HEK293 (cell line): ENCODE data around the gene CLDN34.

ENCODE experiments used
- CTCF ChIP-seq: fragments of 450-650 bp; formaldehyde crosslinking; IDR thresholded peaks from 2 replicates; pipeline ENCODE4 v1.5.1; 2016; ENCODE audit warnings: missing biosample characterization, missing genetic modification characterization
- INSM2 ChIP-seq: fragments of 450-650 bp; formaldehyde crosslinking; IDR thresholded peaks from 2 replicates; pipeline ENCODE4 v1.5.1; 2016; ENCODE audit warnings: missing biosample characterization, missing genetic modification characterization
- KLF9 ChIP-seq: fragments of 450-650 bp; formaldehyde crosslinking; IDR thresholded peaks from 2 replicates; pipeline ENCODE4 v1.5.1; 2016; ENCODE audit warnings: missing biosample characterization, missing genetic modification characterization, low read depth
- ZIC2 ChIP-seq: fragments of 450-650 bp; formaldehyde crosslinking; IDR thresholded peaks from 2 replicates; pipeline ENCODE4 v1.5.1; 2016; ENCODE audit warnings: missing biosample characterization, missing genetic modification characterization
- ZNF169 ChIP-seq: fragments of 450-650 bp; formaldehyde crosslinking; IDR thresholded peaks from 2 replicates; pipeline ENCODE4 v1.5.1; 2016; ENCODE audit warnings: missing biosample characterization, missing genetic modification characterization
- ZNF26 ChIP-seq: fragments of 450-650 bp; formaldehyde crosslinking; IDR thresholded peaks from 2 replicates; pipeline ENCODE4 v1.5.1; 2016; ENCODE audit warnings: missing biosample characterization, missing genetic modification characterization
- ZNF292 ChIP-seq: fragments of 450-650 bp; formaldehyde crosslinking; IDR thresholded peaks from 2 replicates; pipeline ENCODE4 v1.5.1; 2016; ENCODE audit warnings: low read depth, missing biosample characterization, missing genetic modification characterization, borderline replicate concordance
- ZNF335 ChIP-seq: fragments of 450-650 bp; formaldehyde crosslinking; conservative IDR thresholded peaks from 2 replicates; pipeline ENCODE4 v1.5.1; 2016; ENCODE audit warnings: missing biosample characterization, missing genetic modification characterization
- ZNF777 ChIP-seq: fragments of 450-650 bp; formaldehyde crosslinking; IDR thresholded peaks from 2 replicates; pipeline ENCODE4 v1.5.1; 2017; ENCODE audit warnings: missing biosample characterization, missing genetic modification characterization, borderline replicate concordance
- ZNF837 ChIP-seq: fragments of 450-650 bp; formaldehyde crosslinking; IDR thresholded peaks from 2 replicates; pipeline ENCODE4 v1.5.1; 2016; ENCODE audit warnings: missing biosample characterization, missing genetic modification characterization

- TF ChIP-seq ZNF169 (tag by site-specific recombination), result no peak
- no peak for TF ChIP-seq ZNF335 (tag by site-specific recombination)
- TF ChIP-seq INSM2 (tag by site-specific recombination), result no peak
- TF ChIP-seq ZNF292 (tag by site-specific recombination), result no peak
- TF ChIP-seq ZNF777, result no peak
- TF ChIP-seq KLF9, result no peak
- TF ChIP-seq ZNF26 (tag by site-specific recombination), result no peak
- no peak for TF ChIP-seq CTCF (tag by site-specific recombination)
- no peak for TF ChIP-seq ZIC2 (tag by site-specific recombination)
- no peak for TF ChIP-seq ZNF837
Measured at GRCh38 chrX:9927698-9928482, 39.3 kb upstream of the CLDN34 start.
